B cell (primary cell): Measurements from ENCODE around the gene KSR1. TPM values are rescaled to one million over a fixed set of nuclear protein-coding genes. Genes with fewer than 3 reads are reported as not detected.

Experiments
- ATAC-seq: fragments of 200-7000 bp; cut with Tn5 transposase; one replicate; pipeline ENCODE4 v1.10.0; 2021; ENCODE audit warnings: low read depth, mild to moderate bottlenecking, moderate number of reproducible peaks, moderate library complexity
- CTCF ChIA-PET: fragments of 350-600 bp; sonication (Branson Sonifier 250); formaldehyde crosslinking; loops from one replicate; lab custom pipeline; 2021; ENCODE audit warnings: antibody characterized with exemption, inconsistent platforms; lab: Charles Lee
- POLR2A ChIA-PET: fragments of 350-600 bp; sonication (Branson Sonifier 250); formaldehyde crosslinking; loops from one replicate; lab custom pipeline; 2021; ENCODE audit warnings: antibody characterized with exemption; lab: Charles Lee
- DNase-seq: peaks from one replicate; pipeline ENCODE4 v3.0.0; 2013
- H2AFZ ChIP-seq: 2 replicates; pipeline ENCODE4 v1.6.1; 2012; ENCODE audit warnings: mild to moderate bottlenecking, low read depth, low read length; ENCODE audit not compliant: insufficient read depth, poor library complexity, severe bottlenecking
- H3K27ac ChIP-seq, 2 donors: 1 replicate in 1 of 2; 2 replicates in 1 of 2; pipeline ENCODE4 v1.5.1; 2012 to 2013; ENCODE audit warnings: low read length in 2 of 2, mild to moderate bottlenecking in 2 of 2, moderate library complexity in 1 of 2
- H3K27me3 ChIP-seq, 4 experiments: fragments of 200-600 bp in 1 of 4; sonication (generic) in 1 of 4; replicated peaks in 1 of 4; 1 replicate in 2 of 4; 2 replicates in 2 of 4; pipeline versions ENCODE4 v1.6.1 to v1.7.0; 2013 to 2016; ENCODE audit warnings: low read length in 3 of 4, mild to moderate bottlenecking in 2 of 4, mixed read lengths in 1 of 4, moderate library complexity in 1 of 4; ENCODE audit not compliant: insufficient read depth in 4 of 4, control insufficient read depth in 3 of 4; ENCODE audit errors: control extremely low read depth in 1 of 4
- H3K36me3 ChIP-seq, 2 experiments: replicated peaks in 1 of 2; 1 replicate in 1 of 2; 2 replicates in 1 of 2; pipeline versions ENCODE4 v1.6.1 to v1.7.1; 2013; ENCODE audit warnings: low read length in 1 of 2; ENCODE audit not compliant: insufficient read depth in 2 of 2, control insufficient read depth in 1 of 2; ENCODE audit errors: control extremely low read depth in 1 of 2, extremely low read depth in 1 of 2
- H3K4me1 ChIP-seq, 2 donors: fragments of 200-600 bp in 1 of 2; sonication (generic) in 1 of 2; 1 replicate in 1 of 2; 2 replicates in 1 of 2; pipeline versions ENCODE4 v1.5.1 to v1.6.1; 2013 to 2017; ENCODE audit warnings: low read length in 2 of 2; ENCODE audit not compliant: control insufficient read depth in 2 of 2, insufficient read depth in 2 of 2
- H3K4me2 ChIP-seq: replicated peaks from 2 replicates; pipeline ENCODE3; 2012; ENCODE audit warnings: mild to moderate bottlenecking, low read depth, low read length; ENCODE audit not compliant: poor library complexity, severe bottlenecking
- H3K4me3 ChIP-seq, 5 experiments: fragments of 200-600 bp in 1 of 5; sonication (generic) in 1 of 5; 1 replicate in 3 of 5; 2 replicates in 2 of 5; pipeline versions ENCODE4 v1.5.1 to v1.7.0; 2011 to 2016; ENCODE audit warnings: low read length in 4 of 5, mild to moderate bottlenecking in 4 of 5, low read depth in 2 of 5, control low read depth in 1 of 5, moderate library complexity in 1 of 5; ENCODE audit not compliant: insufficient read depth in 1 of 5; ENCODE audit errors: control extremely low read depth in 1 of 5, extremely low read depth in 1 of 5
- H3K79me2 ChIP-seq: fragments of 200-600 bp; sonication (generic); one replicate; pipeline ENCODE4 v1.6.0; 2016; ENCODE audit warnings: low read length; ENCODE audit not compliant: control insufficient read depth, insufficient read depth
- H3K9ac ChIP-seq: fragments of 200-600 bp; sonication (generic); 2 replicates; pipeline ENCODE4 v1.6.1; 2017; ENCODE audit warnings: mild to moderate bottlenecking, low read length, moderate library complexity
- H3K9me3 ChIP-seq, 3 donors: one replicate each; pipeline versions ENCODE4 v1.6.1 to v1.7.1; 2013; ENCODE audit warnings: low read length in 2 of 3; ENCODE audit not compliant: control insufficient read depth in 2 of 3, insufficient read depth in 1 of 3; ENCODE audit errors: control extremely low read depth in 1 of 3
- H4K20me1 ChIP-seq: 2 replicates; pipeline ENCODE4 v1.6.0; 2012; ENCODE audit warnings: mild to moderate bottlenecking, low read length; ENCODE audit not compliant: insufficient read depth, control insufficient read depth, poor library complexity, severe bottlenecking
- H3K27ac Mint-ChIP-seq: one replicate; pipeline ENCODE4 v1.8.0; 2021; ENCODE audit warnings: mixed read lengths
- H3K27me3 Mint-ChIP-seq: one replicate; pipeline ENCODE4 v1.8.0; 2021; ENCODE audit warnings: mixed read lengths
- H3K4me1 Mint-ChIP-seq: one replicate; pipeline ENCODE4 v1.8.0; 2021; ENCODE audit warnings: mixed read lengths
- H3K4me3 Mint-ChIP-seq: one replicate; pipeline ENCODE4 v1.8.0; 2021; ENCODE audit warnings: mixed read lengths
- H3K9me3 Mint-ChIP-seq: one replicate; pipeline ENCODE4 v1.8.0; 2022; ENCODE audit warnings: mixed read lengths; ENCODE audit not compliant: insufficient read depth
- EZH2 ChIP-seq: IDR thresholded peaks from 2 replicates; pipeline ENCODE4 v1.6.1; 2012; ENCODE audit warnings: borderline replicate concordance, low read depth, mild to moderate bottlenecking, moderate library complexity, low read length; ENCODE audit not compliant: insufficient read depth, poor library complexity, severe bottlenecking
- WGBS: methylation state at CpG from one replicate; pipeline ENCODE4 v1.1.5; 2013; ENCODE audit warnings: missing lambda C conversion rate; ENCODE audit not compliant: insufficient coverage; 5-methylcytosine and 5-hydroxymethylcytosine counted together
- intact Hi-C: fragments of 100-400 bp; cut with micrococcal nuclease; formaldehyde crosslinking; loops from one replicate; pipeline ENCODE4 v1.10.0; 2022
- polyA plus RNA-seq: library from polyadenylated mRNA; depleted of rRNA; stranded (reverse); fragments of >200 nt; gene quantifications from 2 replicates; pipeline ENCODE4 v1.2.3, GENCODE V29; 2012
- total RNA-seq, 2 donors: library from RNA; stranded (reverse); fragments of 120-200 nt in 1 of 2; gene quantifications; 1 replicate in 1 of 2; 2 replicates in 1 of 2; pipeline versions ENCODE4 v1.2.3 to v1.2.4, GENCODE V29; 2013 to 2022
- TF ChIP-seq, protein P1 (sequence below): fragments of 200-600 bp; IDR thresholded peaks from one replicate; pipeline ENCODE4 v1.8.0; 2022; ENCODE audit warnings: antibody characterized with exemption, mild to moderate bottlenecking

Gene KSR1
- total and polyA plus RNA-seq, 2 donors (not counting 1 experiment from before 2014, with no cell fraction given): 27.5 to 85.6 TPM

DNA sequence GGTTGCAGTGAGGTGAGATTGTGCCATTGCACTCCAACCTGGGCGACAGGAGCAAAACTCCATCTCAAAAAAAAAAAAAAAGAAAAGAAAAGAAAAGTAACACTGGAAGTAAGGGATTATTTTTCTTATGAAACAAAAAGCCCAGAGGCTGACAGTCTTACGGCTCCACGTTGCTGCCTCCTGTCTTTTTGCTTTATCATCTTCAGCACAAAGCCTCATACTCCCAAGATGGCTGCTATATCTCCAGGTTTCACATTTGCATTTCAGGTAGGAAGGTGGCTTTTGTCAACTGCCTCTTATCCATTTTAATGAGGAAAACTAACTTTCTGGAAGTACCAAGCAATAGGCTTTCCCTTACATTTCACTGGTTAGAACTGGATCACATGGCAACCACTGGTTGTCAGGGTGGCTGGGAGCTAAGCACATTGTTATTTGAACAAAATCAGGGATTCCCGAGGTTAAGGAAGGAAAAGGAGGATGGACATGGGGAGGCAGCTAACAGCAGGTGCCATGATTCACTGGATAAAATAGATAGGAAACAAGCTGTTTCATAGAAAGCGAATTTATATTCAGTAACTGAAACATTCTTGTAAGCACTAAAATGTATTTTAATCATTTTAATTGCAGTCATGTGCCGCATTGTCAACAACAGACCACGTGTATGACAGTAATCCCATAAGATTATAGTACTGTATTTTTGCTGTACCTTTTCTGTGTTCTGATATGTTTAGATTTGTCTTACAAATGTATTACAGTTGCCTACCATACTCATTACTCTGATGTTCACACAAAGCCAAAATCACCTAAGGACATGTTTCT lies 58.6 kb downstream of the KSR1 start:
- Histone ChIP-seq H4K20me1 (peaks cover 4% of the 10 kb centered on the region), H3K27me3 (no peaks in the 10 kb centered on the region), H3K4me2 (no peak overlapping the region), H3K4me1 (no peaks in the 10 kb centered on the region), H2AFZ (no peak overlapping the region), H3K9ac (no peak overlapping the region), H3K4me3 (no peak overlapping the region), H3K9me3 (no peaks in the 10 kb centered on the region), H3K36me3 (no peaks in the 10 kb centered on the region), H3K27ac (no peak overlapping the region), H3K79me2 (peaks cover 50% of the 10 kb centered on the region)
- no peaks in the 10 kb centered on the region for H3K9me3 Mint-ChIP-seq
- no peak for ATAC-seq
- ChIA-PET CTCF (no interaction called here), POLR2A (no interaction called here)
- H3K4me3 Mint-ChIP-seq: no peak overlapping the region
- H3K27me3 Mint-ChIP-seq: no peaks in the 10 kb centered on the region
- intact Hi-C loops: no loop called here
- DNase-seq: no peak
- H3K4me1 Mint-ChIP-seq: peaks cover 17% of the 10 kb centered on the region
- WGBS: no CpG with 5 or more reads among the region's 7 CpGs
- TF ChIP-seq, protein P1, sequence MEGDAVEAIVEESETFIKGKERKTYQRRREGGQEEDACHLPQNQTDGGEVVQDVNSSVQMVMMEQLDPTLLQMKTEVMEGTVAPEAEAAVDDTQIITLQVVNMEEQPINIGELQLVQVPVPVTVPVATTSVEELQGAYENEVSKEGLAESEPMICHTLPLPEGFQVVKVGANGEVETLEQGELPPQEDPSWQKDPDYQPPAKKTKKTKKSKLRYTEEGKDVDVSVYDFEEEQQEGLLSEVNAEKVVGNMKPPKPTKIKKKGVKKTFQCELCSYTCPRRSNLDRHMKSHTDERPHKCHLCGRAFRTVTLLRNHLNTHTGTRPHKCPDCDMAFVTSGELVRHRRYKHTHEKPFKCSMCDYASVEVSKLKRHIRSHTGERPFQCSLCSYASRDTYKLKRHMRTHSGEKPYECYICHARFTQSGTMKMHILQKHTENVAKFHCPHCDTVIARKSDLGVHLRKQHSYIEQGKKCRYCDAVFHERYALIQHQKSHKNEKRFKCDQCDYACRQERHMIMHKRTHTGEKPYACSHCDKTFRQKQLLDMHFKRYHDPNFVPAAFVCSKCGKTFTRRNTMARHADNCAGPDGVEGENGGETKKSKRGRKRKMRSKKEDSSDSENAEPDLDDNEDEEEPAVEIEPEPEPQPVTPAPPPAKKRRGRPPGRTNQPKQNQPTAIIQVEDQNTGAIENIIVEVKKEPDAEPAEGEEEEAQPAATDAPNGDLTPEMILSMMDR: no peak
- TF ChIP-seq EZH2: no peak
- H3K27ac Mint-ChIP-seq: no peak overlapping the region

DNA sequence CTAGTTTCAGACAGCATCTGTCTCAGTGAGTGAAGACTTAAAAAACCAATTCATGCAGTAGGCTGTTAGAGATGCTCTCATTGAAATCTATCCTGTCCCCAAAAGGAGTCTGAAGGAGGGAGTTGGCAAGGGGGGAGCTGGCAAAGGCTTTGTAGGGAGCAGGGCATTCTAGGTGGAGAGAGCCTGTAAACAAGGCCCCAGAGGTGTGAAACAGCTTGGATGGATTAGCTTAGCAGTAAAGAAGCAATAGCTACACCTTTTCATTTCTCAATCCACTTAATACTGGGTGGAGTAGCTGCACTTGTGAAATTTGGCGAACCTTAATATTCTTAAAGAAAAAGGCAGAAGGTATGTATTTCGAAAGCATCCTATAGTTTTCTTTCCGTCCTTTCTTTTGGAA lies 61.8 kb downstream of the KSR1 start:
- Mint-ChIP-seq H3K27me3 (no peaks in the 10 kb centered on the region), H3K4me1 (peaks cover 18% of the 10 kb centered on the region), H3K9me3 (no peaks in the 10 kb centered on the region), H3K4me3 (no peak overlapping the region), H3K27ac (no peak overlapping the region)
- no peak overlapping the region for H3K27ac ChIP-seq
- no peaks in the 10 kb centered on the region for H3K4me1 ChIP-seq
- H3K4me2 ChIP-seq: no peak overlapping the region
- no peaks in the 10 kb centered on the region for H3K9me3 ChIP-seq
- TF ChIP-seq EZH2: no peak
- TF ChIP-seq, protein P1: no peak
- H4K20me1 ChIP-seq: peaks cover 19% of the 10 kb centered on the region
- CTCF ChIA-PET: no interaction called here
- H3K79me2 ChIP-seq: peaks cover 45% of the 10 kb centered on the region
- no CpG with 5 or more reads among the region's 3 CpGs for WGBS
- H2AFZ ChIP-seq: no peak overlapping the region
- DNase-seq (no peak), ATAC-seq (no peak)
- POLR2A ChIA-PET: no interaction called here
- H3K36me3 ChIP-seq: no peaks in the 10 kb centered on the region
- intact Hi-C loops: no loop called here
- H3K9ac ChIP-seq: no peak overlapping the region
- no peak overlapping the region for H3K4me3 ChIP-seq
- H3K27me3 ChIP-seq: no peaks in the 10 kb centered on the region
